Keratinocyte (primary cell): ENCODE measurements around the gene MICU2. TPM values are rescaled to one million over a fixed set of nuclear protein-coding genes. Genes with fewer than 3 reads are reported as not detected.

Experiments used
- DNase-seq: peaks from one replicate; pipeline ENCODE4 v3.0.0-alpha.2; 2011; ENCODE audit warnings: low read depth, missing footprints, low spot score
- FAIRE-seq: peaks from 2 replicates; lab custom pipeline; 2011; peaks lifted over from hg19 to GRCh38; lab: Jason Lieb, UNC
- H2AFZ ChIP-seq: 2 replicates; pipeline ENCODE4 v1.6.0; 2012; ENCODE audit warnings: low read length, control low read depth, inconsistent platforms; ENCODE audit not compliant: control insufficient read depth
- H3K27ac ChIP-seq: 2 replicates; pipeline ENCODE4 v1.5.1; 2011; ENCODE audit warnings: low read length; ENCODE audit not compliant: control insufficient read depth, insufficient read depth
- H3K27me3 ChIP-seq: 3 replicates; pipeline ENCODE4 v1.6.0; 2011; ENCODE audit warnings: low read length; ENCODE audit not compliant: control insufficient read depth, insufficient read depth; ENCODE audit errors: extremely low read depth
- H3K36me3 ChIP-seq, 2 experiments: 2 replicates in 1 of 2; 3 replicates in 1 of 2; pipeline ENCODE4 v1.5.1; 2011; ENCODE audit warnings: low read length in 2 of 2, mild to moderate bottlenecking in 1 of 2; ENCODE audit not compliant: control insufficient read depth in 2 of 2, insufficient read depth in 2 of 2; ENCODE audit errors: extremely low read depth in 1 of 2
- H3K4me1 ChIP-seq: 3 replicates; pipeline ENCODE4 v1.5.1; 2011; ENCODE audit warnings: low read length; ENCODE audit not compliant: control insufficient read depth, insufficient read depth; ENCODE audit errors: extremely low read depth
- H3K4me2 ChIP-seq: 3 replicates; pipeline ENCODE4 v1.6.0; 2011; ENCODE audit warnings: low read depth, low read length; ENCODE audit not compliant: control insufficient read depth, insufficient read depth; ENCODE audit errors: extremely low read depth
- H3K4me3 ChIP-seq, 3 experiments: fragments of 200-600 bp in 1 of 3; sonication (generic) in 1 of 3; 2 replicates in 2 of 3; 3 replicates in 1 of 3; pipeline ENCODE4 v1.5.1; 2011 to 2016; ENCODE audit warnings: low read length in 3 of 3, mild to moderate bottlenecking in 3 of 3, control low read depth in 2 of 3, inconsistent platforms in 1 of 3, low read depth in 1 of 3, mixed read lengths in 1 of 3, mixed run types in 1 of 3, moderate library complexity in 1 of 3; ENCODE audit not compliant: control insufficient read depth in 2 of 3, insufficient read depth in 2 of 3; ENCODE audit errors: extremely low read depth in 1 of 3
- H3K79me2 ChIP-seq: 2 replicates; pipeline ENCODE4 v1.6.0; 2012; ENCODE audit warnings: low read length; ENCODE audit not compliant: control insufficient read depth, insufficient read depth
- H3K9ac ChIP-seq: 3 replicates; pipeline ENCODE4 v1.6.0; 2011; ENCODE audit warnings: low read length; ENCODE audit not compliant: control insufficient read depth, insufficient read depth; ENCODE audit errors: extremely low read depth
- H3K9me1 ChIP-seq: 3 replicates; pipeline ENCODE4 v1.6.0; 2011; ENCODE audit warnings: low read length; ENCODE audit not compliant: control insufficient read depth, insufficient read depth; ENCODE audit errors: extremely low read depth
- H3K9me3 ChIP-seq: 2 replicates; pipeline ENCODE4 v1.5.1; 2012; ENCODE audit warnings: low read depth, low read length; ENCODE audit not compliant: control insufficient read depth
- H4K20me1 ChIP-seq: 3 replicates; pipeline ENCODE4 v1.6.0; 2011; ENCODE audit warnings: low read length; ENCODE audit not compliant: control insufficient read depth, insufficient read depth; ENCODE audit errors: extremely low read depth
- EZH2 ChIP-seq: IDR thresholded peaks from one replicate; pipeline ENCODE4 v1.6.1; 2012; ENCODE audit warnings: inconsistent platforms, mild to moderate bottlenecking, low read length, moderate library complexity
- dilution Hi-C: fragments of 300-500 bp; cut with MboI; formaldehyde crosslinking; loops from one replicate; pipeline ENCODE4 v1.7.0; 2020; ENCODE audit warnings: low sequenced_read_pairs; ENCODE audit not compliant: extremely low pct_ligation_motif_present
- polyA plus RNA-seq, 5 experiments: library from polyadenylated mRNA; depleted of rRNA in 3 of 5; stranded (reverse) in 3 of 5; stranded (forward) in 1 of 5; unstranded in 1 of 5; fragments of >200 nt; gene quantifications; 1 replicate in 1 of 5; 2 replicates in 3 of 5; 3 replicates in 1 of 5; pipeline versions ENCODE4 v1.2.1 to v1.2.3, GENCODE V29; 2011 to 2012; ENCODE audit warnings: missing spikeins in 2 of 5, low read depth in 1 of 5, low replicate concordance in 1 of 5
- TF ChIP-seq, protein P1 (sequence below), 3 experiments: IDR thresholded peaks in 1 of 3; conservative IDR thresholded peaks in 1 of 3; optimal IDR thresholded peaks in 1 of 3; 2 replicates in 2 of 3; 3 replicates in 1 of 3; pipeline versions ENCODE3 to v1.5.1; 2011; ENCODE audit warnings: low read length in 3 of 3, mild to moderate bottlenecking in 3 of 3, moderate library complexity in 2 of 3, control low read depth in 1 of 3, inconsistent platforms in 1 of 3; ENCODE audit not compliant: insufficient read depth in 2 of 3; ENCODE audit errors: extremely low read depth in 1 of 3

The MICU2 gene
- polyA plus RNA-seq, 1 donor (not counting 4 experiments of a cell fraction or from before 2014, with no cell fraction given) = 42.9 TPM

- no peak for TF ChIP-seq EZH2
- TF ChIP-seq, protein P1, sequence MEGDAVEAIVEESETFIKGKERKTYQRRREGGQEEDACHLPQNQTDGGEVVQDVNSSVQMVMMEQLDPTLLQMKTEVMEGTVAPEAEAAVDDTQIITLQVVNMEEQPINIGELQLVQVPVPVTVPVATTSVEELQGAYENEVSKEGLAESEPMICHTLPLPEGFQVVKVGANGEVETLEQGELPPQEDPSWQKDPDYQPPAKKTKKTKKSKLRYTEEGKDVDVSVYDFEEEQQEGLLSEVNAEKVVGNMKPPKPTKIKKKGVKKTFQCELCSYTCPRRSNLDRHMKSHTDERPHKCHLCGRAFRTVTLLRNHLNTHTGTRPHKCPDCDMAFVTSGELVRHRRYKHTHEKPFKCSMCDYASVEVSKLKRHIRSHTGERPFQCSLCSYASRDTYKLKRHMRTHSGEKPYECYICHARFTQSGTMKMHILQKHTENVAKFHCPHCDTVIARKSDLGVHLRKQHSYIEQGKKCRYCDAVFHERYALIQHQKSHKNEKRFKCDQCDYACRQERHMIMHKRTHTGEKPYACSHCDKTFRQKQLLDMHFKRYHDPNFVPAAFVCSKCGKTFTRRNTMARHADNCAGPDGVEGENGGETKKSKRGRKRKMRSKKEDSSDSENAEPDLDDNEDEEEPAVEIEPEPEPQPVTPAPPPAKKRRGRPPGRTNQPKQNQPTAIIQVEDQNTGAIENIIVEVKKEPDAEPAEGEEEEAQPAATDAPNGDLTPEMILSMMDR (optimal IDR thresholded peaks at IDR 0.05 in 1 of 3, IDR thresholded peaks at IDR 0.05 in 1 of 3, conservative IDR thresholded peaks at IDR 0.05 in 1 of 3; ENCODE audit: extremely low read depth in 1 of 3, insufficient read depth in 2 of 3, low read length in 3 of 3) = no peak
- FAIRE-seq = no peak
Measured at GRCh38 chr13:21526707-21527540, 77.0 kb downstream of the MICU2 start.

DNA sequence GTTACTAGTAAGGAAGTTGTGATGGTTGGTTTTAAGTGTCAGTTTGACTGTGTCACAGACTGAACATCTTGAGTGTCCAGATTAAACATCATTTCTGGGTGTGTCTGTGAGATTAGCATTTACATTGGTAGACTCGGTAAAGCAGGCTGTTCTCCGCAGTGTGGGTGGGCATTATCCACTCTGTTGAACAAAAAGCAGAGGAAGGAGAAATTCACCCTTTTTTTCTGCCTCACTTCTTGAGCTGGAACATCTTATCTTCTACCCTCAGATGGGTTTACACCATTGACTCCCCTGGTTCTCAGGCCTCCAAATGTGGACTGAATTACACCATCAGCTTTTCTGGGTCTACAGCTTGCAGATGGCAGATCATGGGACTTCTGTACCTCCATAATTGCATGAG is 81.1 kb downstream of the MICU2 start:
- no peaks in the 10 kb centered on the region for H4K20me1 ChIP-seq
- H3K36me3 ChIP-seq = peaks cover 0 to 1% of the 10 kb centered on the region in 2 experiments

More at GRCh38 chr13:21526707-21527540, 77.0 kb downstream of the MICU2 start:
- Histone ChIP-seq H3K36me3 (peaks cover 0 to 1% of the 10 kb centered on the region in 2 experiments), H3K9me3 (no peaks in the 10 kb centered on the region), H3K27ac (no peak overlapping the region), H3K4me3 (no peak overlapping the region), H4K20me1 (no peaks in the 10 kb centered on the region), H3K4me2 (no peak overlapping the region), H3K9me1 (no peaks in the 10 kb centered on the region), H3K27me3 (no peaks in the 10 kb centered on the region), H2AFZ (no peak overlapping the region), H3K79me2 (no peaks in the 10 kb centered on the region), H3K4me1 (no peaks in the 10 kb centered on the region), H3K9ac (no peak overlapping the region)
- no peak for DNase-seq
- dilution Hi-C loops = no loop called here

More for the DNA sequence above, 81.1 kb downstream of the MICU2 start:
- H3K79me2 ChIP-seq = no peaks in the 10 kb centered on the region
- no peak overlapping the region for H2AFZ ChIP-seq
- H3K9ac ChIP-seq = no peak overlapping the region
- no peak overlapping the region for H3K4me3 ChIP-seq
- no peaks in the 10 kb centered on the region for H3K27me3 ChIP-seq
- dilution Hi-C loops = no loop called here
- no peaks in the 10 kb centered on the region for H3K4me1 ChIP-seq
- H3K9me3 ChIP-seq = no peaks in the 10 kb centered on the region
- no peak overlapping the region for H3K27ac ChIP-seq
- H3K9me1 ChIP-seq = no peaks in the 10 kb centered on the region
- TF ChIP-seq, protein P1 (optimal IDR thresholded peaks at IDR 0.05 in 1 of 3, IDR thresholded peaks at IDR 0.05 in 1 of 3, conservative IDR thresholded peaks at IDR 0.05 in 1 of 3; ENCODE audit: extremely low read depth in 1 of 3, insufficient read depth in 2 of 3, low read length in 3 of 3) = no peak
- TF ChIP-seq EZH2 = no peak
- DNase-seq (no peak), FAIRE-seq (no peak)
- H3K4me2 ChIP-seq = no peak overlapping the region
